Endothelial cell of umbilical vein (primary cell): Measurements from ENCODE around the gene ENOX2.
"Not testable (repeated sequence)": the region's sequence is repeated elsewhere in the genome, so short reads cannot be mapped to it uniquely, and the experiment has no call there.

Experiments
- CTCF ChIP-seq, 2 donors: IDR thresholded peaks; 1 replicate in 1 of 2; 2 replicates in 1 of 2; pipeline ENCODE4 v1.5.1; 2011; ENCODE audit warnings: low read length in 2 of 2, mild to moderate bottlenecking in 2 of 2, moderate library complexity in 2 of 2, control low read depth in 1 of 2, inconsistent platforms in 1 of 2, low read depth in 1 of 2; ENCODE audit not compliant: insufficient read depth in 1 of 2; ENCODE audit errors: extremely low read depth in 1 of 2
- EZH2 ChIP-seq: IDR thresholded peaks from 2 replicates; pipeline ENCODE4 v1.6.1; 2012; ENCODE audit warnings: borderline replicate concordance, low read depth, mild to moderate bottlenecking, moderate library complexity, low read length, inconsistent platforms; ENCODE audit not compliant: severe bottlenecking
- FOS ChIP-seq: IDR thresholded peaks from 2 replicates; pipeline ENCODE4 v1.6.1; 2011; ENCODE audit warnings: mild to moderate bottlenecking, low read length, moderate library complexity, borderline replicate concordance; ENCODE audit not compliant: insufficient read depth
- POLR2A ChIP-seq: IDR thresholded peaks from 2 replicates; pipeline ENCODE4 v1.6.1; 2012; ENCODE audit warnings: low read depth, mild to moderate bottlenecking, control low read depth, low read length
- POLR2AphosphoS5 ChIP-seq: IDR thresholded peaks from 2 replicates; pipeline ENCODE4 v1.6.1; 2012; ENCODE audit warnings: low read depth, mild to moderate bottlenecking, control low read depth, low read length, moderate library complexity; ENCODE audit not compliant: insufficient read depth

- TF ChIP-seq EZH2; FOS; CTCF (IDR thresholded peaks at IDR 0.05; ENCODE audit: extremely low read depth in 1 of 2, insufficient read depth in 1 of 2, low read depth in 1 of 2, low read length in 2 of 2); POLR2A; POLR2AphosphoS5: not testable (repeated sequence)
Observed at GRCh38 chrX:130919676-130920075, 16.7 kb upstream of the ENOX2 start.
